ENCODE data around the gene TIAM2.

DNA sequence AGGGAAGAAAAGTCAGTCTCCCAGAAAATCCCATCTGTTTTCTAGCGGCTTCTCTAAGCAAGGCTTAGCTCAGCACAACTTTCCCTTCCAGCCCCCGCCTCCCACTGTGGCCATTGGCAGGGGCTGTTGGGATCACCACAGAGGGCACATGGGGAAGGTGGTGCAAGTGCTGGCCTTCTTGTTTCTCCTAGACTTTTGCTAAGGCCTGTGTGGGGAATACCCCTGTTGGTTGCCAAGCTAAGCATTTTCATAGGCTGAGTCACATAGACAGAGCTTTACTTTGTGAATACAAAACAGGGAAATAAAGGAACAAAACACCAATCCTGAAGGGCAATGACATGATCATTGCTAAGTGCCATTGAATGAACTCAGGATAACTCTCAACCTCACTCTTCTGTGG is 32.4 kb upstream of the TIAM2 start:
- TF ChIP-seq ZNF146 (CRISPR knock-in tag; IDR thresholded peaks at IDR 0.05; ENCODE audit: unreplicated experiment) (no peak), FOXK2 (conservative IDR thresholded peaks at IDR 0.05 in 1 of 2, IDR thresholded peaks at IDR 0.05 in 1 of 2; ENCODE audit: low read depth in 2 of 2) (no peak), REST (IDR thresholded peaks at IDR 0.05; ENCODE audit: borderline replicate concordance) (no peak), REST (CRISPR knock-in tag; IDR thresholded peaks at IDR 0.05; ENCODE audit: low read depth) (no peak), EHMT2 (IDR thresholded peaks at IDR 0.05) (no peak), KDM1A (IDR thresholded peaks at IDR 0.05) (no peak), ZC3H11A (IDR thresholded peaks at IDR 0.05; ENCODE audit: low read depth, low read length) (no peak)

Data from K562 (cell line).